Lung (tissue), 12 donors: ENCODE results near the gene TUBB8. TPM values are rescaled to one million over a fixed set of nuclear protein-coding genes. Genes with fewer than 3 reads are reported as not detected.

Source experiments
- ATAC-seq: fragments of 200-7000 bp; cut with Tn5 transposase; one replicate; pipeline ENCODE4 v1.9.1; 2020; ENCODE audit warnings: moderate number of reproducible peaks; ENCODE audit not compliant: insufficient read depth, low FRiP score
- DNase-seq, 3 donors: peaks; one replicate each; pipeline ENCODE4 v3.0.0-alpha.2; 2013 to 2017
- H3K27ac ChIP-seq, 2 donors: one replicate each; pipeline ENCODE4 v1.5.1; 2013; ENCODE audit warnings: mild to moderate bottlenecking in 2 of 2, moderate library complexity in 2 of 2, control low read depth in 1 of 2, inconsistent platforms in 1 of 2, low read depth in 1 of 2, low read length in 1 of 2
- H3K27me3 ChIP-seq, 3 donors: one replicate each; pipeline ENCODE4 v1.5.1; 2013; ENCODE audit warnings: low read length in 2 of 3; ENCODE audit not compliant: control insufficient read depth in 3 of 3, insufficient read depth in 3 of 3
- H3K36me3 ChIP-seq, 4 donors: one replicate each; pipeline ENCODE4 v1.5.1; 2013; ENCODE audit warnings: low read length in 4 of 4, mild to moderate bottlenecking in 1 of 4, moderate library complexity in 1 of 4; ENCODE audit not compliant: control insufficient read depth in 4 of 4, insufficient read depth in 4 of 4
- H3K4me1 ChIP-seq, 5 donors: one replicate each; pipeline ENCODE4 v1.5.1; 2013; ENCODE audit warnings: low read length in 5 of 5, mild to moderate bottlenecking in 2 of 5, moderate library complexity in 1 of 5; ENCODE audit not compliant: control insufficient read depth in 5 of 5, insufficient read depth in 5 of 5
- H3K4me3 ChIP-seq: one replicate; pipeline ENCODE4 v1.5.1; 2013; ENCODE audit warnings: mild to moderate bottlenecking, control low read depth, moderate library complexity
- H3K9ac ChIP-seq, 2 donors: one replicate each; pipeline ENCODE4 v1.5.1; 2013; ENCODE audit warnings: low read length in 2 of 2, control low read depth in 1 of 2; ENCODE audit not compliant: insufficient read depth in 1 of 2
- H3K9me3 ChIP-seq, 4 donors: one replicate each; pipeline ENCODE4 v1.5.1; 2013; ENCODE audit warnings: low read length in 3 of 4, mild to moderate bottlenecking in 1 of 4, moderate library complexity in 1 of 4; ENCODE audit not compliant: control insufficient read depth in 4 of 4, insufficient read depth in 3 of 4
- CTCF ChIP-seq: IDR thresholded peaks from 2 replicates; pipeline ENCODE4 v1.5.1; 2012; ENCODE audit warnings: mild to moderate bottlenecking; ENCODE audit errors: control extremely low read depth, extremely low read depth
- WGBS, 2 donors: extraction: QIAGEN DNeasy Blood & Tissue Kit; methylation state at CpG; one replicate each; pipeline ENCODE4 v1.1.7; 2013; 5-methylcytosine and 5-hydroxymethylcytosine counted together
- polyA plus RNA-seq, 2 donors: library from polyadenylated mRNA; stranded (reverse); fragments of 200-250 nt; gene quantifications; one replicate each; pipeline ENCODE4 v1.2.1, GENCODE V29; 2013
- total RNA-seq, 2 donors: library from RNA; depleted of rRNA in 1 of 2; stranded (reverse); fragments of >200 nt in 1 of 2; gene quantifications; one replicate each; pipeline ENCODE4 v1.2.1, GENCODE V29; 2014 to 2021
- donor health status: control.
- donor health status: control.
- donor health status: Bipolar disorder and iron deficiency.
- donor health status: healthy.
- donor health status: DM: yes; HTN: yes; CAD: no.

The TUBB8 gene
- total and polyA plus RNA-seq, 4 donors, result 0.15 to 0.27 TPM; not detected in 2

GRCh38 chr10:83930-84530, 34.9 kb upstream of the TUBB8 start:
- H3K9me3 ChIP-seq, result no peaks in the 10 kb centered on the region
- no peak overlapping the region for H3K27ac ChIP-seq
- DNase-seq (no peak), ATAC-seq (no peak)
- H3K27me3 ChIP-seq, result peaks cover 0 to 2% (median 0%) of the 10 kb centered on the region in 3 donors
- WGBS, 2 donors, result 89% methylated on average over 9 of the region's 9 CpGs
- H3K4me3 ChIP-seq, result no peak overlapping the region
- H3K9ac ChIP-seq, result no peak overlapping the region
- H3K36me3 ChIP-seq, result no peaks in the 10 kb centered on the region
- no peak for TF ChIP-seq CTCF
- H3K4me1 ChIP-seq, result peaks cover 0 to 3% (median 0%) of the 10 kb centered on the region in 5 donors

GRCh38 chr10:80477-81105, 31.5 kb upstream of the TUBB8 start:
- 79 to 83% methylated on average over 7 of the region's 7 CpGs for WGBS, 2 donors
- TF ChIP-seq CTCF, result no peak
- no peaks in the 10 kb centered on the region for H3K9me3 ChIP-seq

GRCh38 chr10:79532-80215, 30.6 kb upstream of the TUBB8 start:
- Histone ChIP-seq H3K9ac (no peak overlapping the region), H3K27ac (no peak overlapping the region), H3K4me1 (peaks cover 0 to 4% (median 0%) of the 10 kb centered on the region in 5 donors), H3K27me3 (no peaks in the 10 kb centered on the region), H3K4me3 (no peak overlapping the region), H3K36me3 (no peaks in the 10 kb centered on the region), H3K9me3 (no peaks in the 10 kb centered on the region)
- TF ChIP-seq CTCF, result no peak
- WGBS, 2 donors, result 83 to 91% methylated on average over 4 of the region's 4 CpGs
- ATAC-seq (no peak), DNase-seq (no peak)

More at GRCh38 chr10:80477-81105, 31.5 kb upstream of the TUBB8 start:
- no peaks in the 10 kb centered on the region for H3K27me3 ChIP-seq
- ATAC-seq, result no peak
- peaks cover 0 to 4% (median 0%) of the 10 kb centered on the region in 5 donors for H3K4me1 ChIP-seq
- DNase-seq, result no peak
- H3K27ac ChIP-seq, result no peak overlapping the region
- no peaks in the 10 kb centered on the region for H3K36me3 ChIP-seq
- H3K4me3 ChIP-seq, result no peak overlapping the region
- H3K9ac ChIP-seq, result no peak overlapping the region
